H9 (cell line): ENCODE data around the gene TTC9B. TPM values are rescaled to one million over a fixed set of nuclear protein-coding genes. Genes with fewer than 3 reads are reported as not detected.

Experiments used
- DNase-seq: peaks from one replicate; pipeline ENCODE4 v3.0.0-alpha.2; 2017
- H2AFZ ChIP-seq: one replicate; pipeline ENCODE4 v1.6.1; 2013; ENCODE audit warnings: mild to moderate bottlenecking, low read length, control low read depth, moderate library complexity
- H2AK5ac ChIP-seq: 2 replicates; pipeline ENCODE4 v1.6.1; 2013; ENCODE audit warnings: low read length, control low read depth, mixed read lengths; ENCODE audit not compliant: insufficient read length
- H2BK120ac ChIP-seq: one replicate; pipeline ENCODE4 v1.6.1; 2013; ENCODE audit warnings: low read depth, mild to moderate bottlenecking, low read length, control low read depth, inconsistent platforms; ENCODE audit not compliant: poor library complexity, severe bottlenecking
- H2BK12ac ChIP-seq: 2 replicates; pipeline ENCODE4 v1.6.1; 2013; ENCODE audit warnings: low read length, control low read depth, mixed read lengths, low read depth; ENCODE audit not compliant: insufficient read length
- H2BK15ac ChIP-seq: 2 replicates; pipeline ENCODE4 v1.6.1; 2013; ENCODE audit warnings: low read depth, low read length, control low read depth
- H2BK20ac ChIP-seq: one replicate; pipeline ENCODE4 v1.6.1; 2013; ENCODE audit warnings: low read depth, mild to moderate bottlenecking, low read length, control low read depth, inconsistent platforms; ENCODE audit not compliant: poor library complexity, severe bottlenecking
- H2BK5ac ChIP-seq: 2 replicates; pipeline ENCODE4 v1.6.1; 2013; ENCODE audit warnings: low read length, control low read depth, mixed read lengths; ENCODE audit not compliant: insufficient read length
- H3K14ac ChIP-seq: 2 replicates; pipeline ENCODE4 v1.6.1; 2013; ENCODE audit warnings: low read length, control low read depth; ENCODE audit not compliant: insufficient read depth
- H3K18ac ChIP-seq: 2 replicates; pipeline ENCODE4 v1.6.1; 2013; ENCODE audit warnings: low read depth, mild to moderate bottlenecking, mixed read lengths, low read length, control low read depth; ENCODE audit not compliant: insufficient read length
- H3K23ac ChIP-seq: 2 replicates; pipeline ENCODE4 v1.6.1; 2013; ENCODE audit warnings: low read length, control low read depth, mixed read lengths, low read depth; ENCODE audit not compliant: insufficient read length
- H3K23me2 ChIP-seq: 2 replicates; pipeline ENCODE4 v1.6.1; 2013; ENCODE audit warnings: low read depth, mild to moderate bottlenecking, mixed read lengths, low read length, control low read depth; ENCODE audit not compliant: insufficient read length, poor library complexity, severe bottlenecking
- H3K27ac ChIP-seq: 2 replicates; pipeline ENCODE4 v1.5.1; 2013; ENCODE audit warnings: low read length, control low read depth, mixed read lengths, low read depth; ENCODE audit not compliant: insufficient read length
- H3K27me3 ChIP-seq: 2 replicates; pipeline ENCODE4 v1.6.1; 2013; ENCODE audit warnings: low read length, control low read depth, inconsistent platforms; ENCODE audit not compliant: insufficient read depth
- H3K4ac ChIP-seq: 2 replicates; pipeline ENCODE4 v1.6.1; 2013; ENCODE audit warnings: low read depth, mild to moderate bottlenecking, control low read depth, inconsistent platforms, low read length, moderate library complexity
- H3K4me1 ChIP-seq: 2 replicates; pipeline ENCODE4 v1.6.1; 2013; ENCODE audit warnings: low read length, control low read depth, inconsistent platforms; ENCODE audit not compliant: insufficient read depth
- H3K4me2 ChIP-seq: 2 replicates; pipeline ENCODE4 v1.6.1; 2013; ENCODE audit warnings: low read length, control low read depth, mixed read lengths; ENCODE audit not compliant: insufficient read length, insufficient read depth
- H3K56ac ChIP-seq: 2 replicates; pipeline ENCODE4 v1.6.1; 2013; ENCODE audit warnings: low read depth, mild to moderate bottlenecking, mixed read lengths, low read length, control low read depth; ENCODE audit not compliant: insufficient read length
- H3K79me1 ChIP-seq: 2 replicates; pipeline ENCODE4 v1.6.1; 2013; ENCODE audit warnings: low read depth, mild to moderate bottlenecking, moderate library complexity, low read length, control low read depth, inconsistent platforms; ENCODE audit not compliant: insufficient read depth, poor library complexity, severe bottlenecking
- H3K79me2 ChIP-seq: 2 replicates; pipeline ENCODE4 v1.6.1; 2013; ENCODE audit warnings: low read length, control low read depth, inconsistent platforms; ENCODE audit not compliant: insufficient read depth
- H3K9ac ChIP-seq: 2 replicates; pipeline ENCODE4 v1.6.1; 2013; ENCODE audit warnings: low read length, control low read depth, mixed read lengths; ENCODE audit not compliant: insufficient read length; ENCODE audit errors: extremely low read depth
- H3K9me3 ChIP-seq: one replicate; pipeline ENCODE4 v1.6.1; 2013; ENCODE audit warnings: low read depth, low read length, inconsistent platforms; ENCODE audit not compliant: control insufficient read depth
- H3T11ph ChIP-seq: one replicate; pipeline ENCODE4 v1.6.1; 2013; ENCODE audit warnings: mild to moderate bottlenecking, low read length, control low read depth, inconsistent platforms
- H4K20me1 ChIP-seq: one replicate; pipeline ENCODE4 v1.6.1; 2013; ENCODE audit not compliant: control insufficient read depth, insufficient read length, insufficient read depth
- H4K5ac ChIP-seq: 2 replicates; pipeline ENCODE4 v1.6.1; 2013; ENCODE audit warnings: low read depth, mild to moderate bottlenecking, mixed read lengths, low read length, control low read depth; ENCODE audit not compliant: insufficient read length
- H4K8ac ChIP-seq: replicated peaks from 2 replicates; pipeline ENCODE4 v1.6.1; 2013; ENCODE audit warnings: low read length, control low read depth, mixed read lengths, low read depth; ENCODE audit not compliant: insufficient read length
- H4K91ac ChIP-seq: 2 replicates; pipeline ENCODE4 v1.6.1; 2013; ENCODE audit warnings: low read depth, mild to moderate bottlenecking, moderate library complexity, mixed read lengths, low read length, control low read depth; ENCODE audit not compliant: insufficient read length
- H3K27ac Mint-ChIP-seq, 3 experiments: 2 replicates in 2 of 3; 3 replicates in 1 of 3; pipeline ENCODE4 v1.8.0; 2020 to 2021; ENCODE audit warnings: mixed read lengths in 3 of 3, mild to moderate bottlenecking in 1 of 3, moderate library complexity in 1 of 3
- H3K27me3 Mint-ChIP-seq: 2 replicates; pipeline ENCODE4 v1.8.0; 2021; ENCODE audit warnings: low read depth, mild to moderate bottlenecking, moderate library complexity, mixed read lengths
- H3K36me3 Mint-ChIP-seq, 3 experiments: 2 replicates in 2 of 3; 3 replicates in 1 of 3; pipeline ENCODE4 v1.8.0; 2020 to 2021; ENCODE audit warnings: low read depth in 3 of 3, mixed read lengths in 3 of 3; ENCODE audit not compliant: insufficient read depth in 1 of 3
- H3K4me1 Mint-ChIP-seq, 2 experiments: 2 replicates each; pipeline ENCODE4 v1.8.0; 2020; ENCODE audit warnings: mixed read lengths in 2 of 2
- H3K4me3 Mint-ChIP-seq, 2 experiments: 2 replicates in 1 of 2; 3 replicates in 1 of 2; pipeline ENCODE4 v1.8.0; 2020 to 2021; ENCODE audit warnings: mild to moderate bottlenecking in 2 of 2, mixed read lengths in 2 of 2, moderate library complexity in 1 of 2
- H3K9me3 Mint-ChIP-seq, 2 experiments: 2 replicates in 1 of 2; 3 replicates in 1 of 2; pipeline ENCODE4 v1.8.0; 2020; ENCODE audit warnings: mild to moderate bottlenecking in 2 of 2, mixed read lengths in 2 of 2, moderate library complexity in 1 of 2
- WGBS: extraction: QIAGEN DNeasy Blood & Tissue Kit; methylation state at CpG from one replicate; pipeline ENCODE4 v1.1.7; 2013; ENCODE audit warnings: missing lambda C conversion rate, low lambda C conversion rate, mixed read lengths; ENCODE audit not compliant: insufficient read length; ENCODE audit errors: extremely low coverage; 5-methylcytosine and 5-hydroxymethylcytosine counted together
- total RNA-seq: library from RNA; stranded (reverse); gene quantifications from 2 replicates; pipeline ENCODE4 v1.2.1, GENCODE V29; 2021
- TF ChIP-seq, protein P1 (sequence below): fragments of 200-600 bp; sonication (generic); conservative IDR thresholded peaks from 3 replicates; pipeline ENCODE4 v1.8.0; 2021; ENCODE audit warnings: antibody characterized with exemption, mild to moderate bottlenecking

The TTC9B gene
- total RNA-seq, 1 experiment from 2014 or later, result 0.15 TPM

DNA sequence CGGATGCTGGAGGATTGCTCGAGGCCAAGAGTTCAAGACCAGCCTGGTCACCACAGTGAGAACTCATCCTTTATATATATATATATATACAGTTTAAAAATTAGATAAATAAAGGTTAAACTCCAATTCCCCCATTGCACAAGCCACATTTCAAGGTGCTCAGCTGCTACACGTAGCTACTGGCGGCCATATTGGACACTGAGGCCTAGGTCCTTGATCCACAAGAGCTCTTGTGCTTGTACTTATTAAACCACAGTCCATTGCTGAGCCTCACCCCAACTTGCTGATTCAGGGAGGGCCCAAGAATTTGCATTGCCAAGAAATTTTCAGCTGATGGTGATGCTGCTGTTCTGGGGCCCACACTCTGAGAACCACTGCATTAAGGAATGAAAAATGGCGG, 9.6 kb downstream of the TTC9B start:
- H4K8ac ChIP-seq, result no peak overlapping the region
- Mint-ChIP-seq H3K27ac (no peak overlapping the region), H3K9me3 (no peaks in the 10 kb centered on the region; a peak in 1 of 5 replicates), H3K4me3 (no peak overlapping the region), H3K27me3 (no peaks in the 10 kb centered on the region), H3K4me1 (peaks cover 10 to 15% of the 10 kb centered on the region in 2 experiments), H3K36me3 (peaks cover 3 to 35% (median 17%) of the 10 kb centered on the region in 3 experiments; a peak in 6 of 7 replicates)
- H2BK20ac ChIP-seq, result no peak overlapping the region
- WGBS, result no CpG with 5 or more reads among the region's 5 CpGs
- H3K9ac ChIP-seq, result no peak overlapping the region
- no peak overlapping the region for H4K5ac ChIP-seq
- H2AFZ ChIP-seq, result no peak overlapping the region
- no peak for DNase-seq
- no peak overlapping the region for H2BK12ac ChIP-seq
- H4K20me1 ChIP-seq, result no peaks in the 10 kb centered on the region
- TF ChIP-seq, protein P1, sequence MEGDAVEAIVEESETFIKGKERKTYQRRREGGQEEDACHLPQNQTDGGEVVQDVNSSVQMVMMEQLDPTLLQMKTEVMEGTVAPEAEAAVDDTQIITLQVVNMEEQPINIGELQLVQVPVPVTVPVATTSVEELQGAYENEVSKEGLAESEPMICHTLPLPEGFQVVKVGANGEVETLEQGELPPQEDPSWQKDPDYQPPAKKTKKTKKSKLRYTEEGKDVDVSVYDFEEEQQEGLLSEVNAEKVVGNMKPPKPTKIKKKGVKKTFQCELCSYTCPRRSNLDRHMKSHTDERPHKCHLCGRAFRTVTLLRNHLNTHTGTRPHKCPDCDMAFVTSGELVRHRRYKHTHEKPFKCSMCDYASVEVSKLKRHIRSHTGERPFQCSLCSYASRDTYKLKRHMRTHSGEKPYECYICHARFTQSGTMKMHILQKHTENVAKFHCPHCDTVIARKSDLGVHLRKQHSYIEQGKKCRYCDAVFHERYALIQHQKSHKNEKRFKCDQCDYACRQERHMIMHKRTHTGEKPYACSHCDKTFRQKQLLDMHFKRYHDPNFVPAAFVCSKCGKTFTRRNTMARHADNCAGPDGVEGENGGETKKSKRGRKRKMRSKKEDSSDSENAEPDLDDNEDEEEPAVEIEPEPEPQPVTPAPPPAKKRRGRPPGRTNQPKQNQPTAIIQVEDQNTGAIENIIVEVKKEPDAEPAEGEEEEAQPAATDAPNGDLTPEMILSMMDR, result no peak
- H2BK5ac ChIP-seq, result no peak overlapping the region
- no peaks in the 10 kb centered on the region for H3K79me1 ChIP-seq
- no peak overlapping the region for H3K4ac ChIP-seq
- H3K18ac ChIP-seq, result no peak overlapping the region
- H3K14ac ChIP-seq, result no peak overlapping the region
- no peaks in the 10 kb centered on the region for H3K79me2 ChIP-seq
- no peaks in the 10 kb centered on the region for H3K27me3 ChIP-seq
- no peak overlapping the region for H2AK5ac ChIP-seq
- no peak overlapping the region for H3K27ac ChIP-seq
- H3K9me3 ChIP-seq, result no peaks in the 10 kb centered on the region
- H3K23me2 ChIP-seq, result no peaks in the 10 kb centered on the region
- H2BK15ac ChIP-seq, result no peak overlapping the region
- H3K23ac ChIP-seq, result no peak overlapping the region
- no peak overlapping the region for H4K91ac ChIP-seq
- H3T11ph ChIP-seq, result no peak overlapping the region
- no peak overlapping the region for H3K4me2 ChIP-seq
- no peak overlapping the region for H2BK120ac ChIP-seq
- no peak overlapping the region for H3K56ac ChIP-seq
- no peaks in the 10 kb centered on the region for H3K4me1 ChIP-seq
